Measurements from ENCODE around the gene DDX54.

DNA sequence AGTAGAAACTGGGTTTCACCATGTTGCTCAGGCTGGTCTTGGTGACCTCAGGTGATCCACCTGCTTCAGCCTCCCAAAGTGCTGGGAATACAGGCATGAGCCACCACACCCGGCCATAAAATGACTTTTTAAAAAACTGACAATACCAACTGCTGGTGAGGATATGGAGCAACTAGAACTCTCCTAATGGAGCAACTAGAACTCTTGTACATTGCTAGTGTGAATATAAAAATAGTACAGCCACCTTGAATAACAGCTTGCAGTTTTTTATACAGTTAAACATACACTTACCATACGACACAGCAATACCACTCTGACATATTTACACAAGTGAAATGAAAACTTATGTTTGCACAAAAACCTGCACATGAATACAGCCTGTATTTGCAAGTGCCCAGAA is 38.3 kb downstream of the DDX54 start:
- TF ChIP-seq CTCF (IDR thresholded peaks at IDR 0.05; ENCODE audit: insufficient read depth, low read length) (no peak), GABPA (IDR thresholded peaks at IDR 0.05; ENCODE audit: low read depth) (no peak)

All from HL-60 (cell line).